Effector memory CD4-positive, alpha-beta T cell (primary cell): ENCODE data around the gene PILRB.
A peak's percentile ranks its signal among the peaks of the same experiment; 100 is the strongest.
"Not testable (repeated sequence)": the region's sequence is repeated elsewhere in the genome, so short reads cannot be mapped to it uniquely, and the experiment has no call there.

ENCODE experiments used
- DNase-seq, 3 donors: peaks; one replicate each; pipeline ENCODE4 v3.0.0-alpha.2; 2020
- H3K27ac ChIP-seq: 2 replicates; pipeline ENCODE4 v1.7.0; 2013; ENCODE audit warnings: mild to moderate bottlenecking, low read length, moderate library complexity; ENCODE audit not compliant: insufficient read depth, poor library complexity, severe bottlenecking
- H3K27me3 ChIP-seq: replicated peaks from 2 replicates; pipeline ENCODE4 v1.7.0; 2013; ENCODE audit warnings: mild to moderate bottlenecking, low read length; ENCODE audit not compliant: insufficient read depth, control insufficient read depth, poor library complexity, severe bottlenecking
- H3K36me3 ChIP-seq: 2 replicates; pipeline ENCODE4 v1.7.0; 2013; ENCODE audit warnings: mild to moderate bottlenecking, low read length, moderate library complexity; ENCODE audit not compliant: control insufficient read depth, insufficient read depth
- H3K4me1 ChIP-seq: 2 replicates; pipeline ENCODE4 v1.7.0; 2013; ENCODE audit warnings: low read length, mild to moderate bottlenecking; ENCODE audit not compliant: control insufficient read depth, insufficient read depth, poor library complexity, severe bottlenecking
- H3K4me3 ChIP-seq: 2 replicates; pipeline ENCODE4 v1.7.0; 2013; ENCODE audit warnings: low read length, low read depth, mild to moderate bottlenecking; ENCODE audit not compliant: insufficient read depth, poor library complexity, severe bottlenecking
- H3K9me3 ChIP-seq: 2 replicates; pipeline ENCODE4 v1.7.0; 2013; ENCODE audit warnings: mild to moderate bottlenecking, low read length, moderate library complexity; ENCODE audit not compliant: control insufficient read depth
- total RNA-seq, 3 donors: gene quantifications; one replicate each; lab custom pipeline; 2026; lab: John Stamatoyannopoulos, UW

Gene PILRB
- total RNA-seq: 21.1 to 24.4 (median 22.1) reads per million in 3 donors

GRCh38 chr7:100358027-100358856, at the start of gene PILRB:
PILRB (plus strand) TSS chr7:100358117; CDS start chr7:100358303, 186 bp downstream.
- H3K4me1 ChIP-seq: no peaks in the 10 kb centered on the region
- no peak within 1 kb of the TSS for H3K27ac ChIP-seq
- peaks cover 68% of the 10 kb centered on the region for H3K36me3 ChIP-seq
- no peaks in the 10 kb centered on the region for H3K9me3 ChIP-seq
- no peaks in the 10 kb centered on the region for H3K27me3 ChIP-seq
- no peak within 1 kb of the TSS for H3K4me3 ChIP-seq
- no peak for DNase-seq

- H3K9me3 ChIP-seq, H3K27me3 ChIP-seq, H3K4me3 ChIP-seq, H3K27ac ChIP-seq, H3K4me1 ChIP-seq, H3K36me3 ChIP-seq, DNase-seq: not testable (repeated sequence)
These were observed 39.6 kb upstream of the PILRB start for GRCh38 chr7:100318329-100318728.

DNA sequence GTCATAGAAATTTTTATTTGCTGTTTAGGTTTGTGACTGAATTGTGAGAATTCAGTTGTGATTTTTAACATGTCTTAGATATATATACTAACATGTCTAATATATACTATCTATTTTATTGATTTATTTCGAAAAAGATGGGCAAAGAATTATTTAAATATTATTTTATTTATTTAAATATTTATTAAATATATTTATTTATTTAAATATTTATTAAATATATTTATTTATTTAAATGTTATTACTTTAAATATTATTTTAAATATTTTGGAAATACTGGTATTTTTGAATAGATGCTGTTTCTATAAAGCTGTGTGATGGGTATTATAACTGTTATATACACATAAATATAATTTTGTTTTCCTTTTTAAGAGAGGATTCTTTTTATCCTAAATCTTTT, 36.3 kb upstream of the PILRB start:
- not testable (repeated sequence) for H3K27me3 ChIP-seq, H3K4me3 ChIP-seq, H3K36me3 ChIP-seq, DNase-seq, H3K27ac ChIP-seq, H3K9me3 ChIP-seq, H3K4me1 ChIP-seq

DNA sequence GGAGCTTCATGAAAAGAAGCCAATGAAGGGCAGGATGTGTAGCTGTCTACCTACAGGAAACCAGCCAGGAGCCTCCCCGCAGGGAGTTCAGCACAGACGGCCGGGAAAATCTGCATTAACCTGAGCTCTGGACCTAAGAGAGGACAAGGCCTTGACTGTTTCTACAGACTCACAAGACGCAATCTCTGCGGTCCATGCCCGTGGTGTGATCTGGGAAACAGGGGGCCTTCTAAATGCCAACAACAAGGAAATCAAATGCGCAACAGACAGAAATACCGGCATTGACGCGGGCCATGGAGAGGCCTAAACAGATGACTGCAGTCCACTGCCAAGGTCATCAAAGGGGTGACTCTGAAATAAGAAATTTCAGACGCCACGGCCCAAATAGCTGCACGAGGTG, 33.7 kb upstream of the PILRB start:
- not testable (repeated sequence) for H3K27ac ChIP-seq, H3K4me1 ChIP-seq, DNase-seq, H3K4me3 ChIP-seq, H3K27me3 ChIP-seq, H3K9me3 ChIP-seq, H3K36me3 ChIP-seq

DNA sequence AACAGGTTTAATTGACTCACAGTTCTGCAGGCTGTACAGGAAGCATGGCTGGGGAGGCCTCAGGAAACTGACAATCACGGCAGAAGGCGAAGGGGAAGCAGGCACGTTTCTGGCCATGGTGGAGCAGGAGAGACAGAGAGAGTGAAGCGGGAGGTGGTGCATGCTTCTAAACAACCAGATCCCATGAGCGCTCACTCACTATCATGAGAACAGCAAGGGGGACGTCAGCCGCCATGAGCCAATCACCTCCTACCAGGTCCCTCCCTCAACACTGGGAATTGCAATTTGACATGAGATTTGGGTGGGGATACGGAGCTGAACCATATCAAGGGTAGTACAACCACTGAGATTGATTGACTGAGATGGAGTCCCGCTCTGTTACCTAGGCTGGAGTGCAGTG, 32.2 kb upstream of the PILRB start:
- not testable (repeated sequence) for H3K27me3 ChIP-seq, H3K4me1 ChIP-seq, H3K9me3 ChIP-seq, H3K36me3 ChIP-seq, H3K27ac ChIP-seq, DNase-seq, H3K4me3 ChIP-seq

DNA sequence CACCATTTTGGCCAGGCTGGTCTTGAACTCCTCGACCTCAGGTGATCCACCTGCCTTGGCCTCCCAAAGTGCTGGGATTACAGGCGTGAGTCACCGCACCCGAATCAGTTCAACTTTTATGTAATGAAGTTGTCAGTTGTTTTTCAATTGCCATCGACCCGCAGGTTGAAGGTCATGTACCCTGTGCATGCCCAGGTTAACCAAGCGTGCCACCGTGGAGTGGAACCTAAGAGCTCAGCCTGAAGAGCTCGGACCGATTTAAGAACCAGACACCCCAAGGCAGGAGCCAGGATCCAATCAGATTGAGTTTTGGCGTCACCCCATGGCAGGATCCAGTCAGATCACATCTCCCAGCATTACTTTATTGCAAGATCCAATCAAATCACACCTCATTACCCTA, 31.0 kb upstream of the PILRB start:
- DNase-seq, H3K27me3 ChIP-seq, H3K36me3 ChIP-seq, H3K9me3 ChIP-seq, H3K4me1 ChIP-seq, H3K27ac ChIP-seq, H3K4me3 ChIP-seq: not testable (repeated sequence)

DNA sequence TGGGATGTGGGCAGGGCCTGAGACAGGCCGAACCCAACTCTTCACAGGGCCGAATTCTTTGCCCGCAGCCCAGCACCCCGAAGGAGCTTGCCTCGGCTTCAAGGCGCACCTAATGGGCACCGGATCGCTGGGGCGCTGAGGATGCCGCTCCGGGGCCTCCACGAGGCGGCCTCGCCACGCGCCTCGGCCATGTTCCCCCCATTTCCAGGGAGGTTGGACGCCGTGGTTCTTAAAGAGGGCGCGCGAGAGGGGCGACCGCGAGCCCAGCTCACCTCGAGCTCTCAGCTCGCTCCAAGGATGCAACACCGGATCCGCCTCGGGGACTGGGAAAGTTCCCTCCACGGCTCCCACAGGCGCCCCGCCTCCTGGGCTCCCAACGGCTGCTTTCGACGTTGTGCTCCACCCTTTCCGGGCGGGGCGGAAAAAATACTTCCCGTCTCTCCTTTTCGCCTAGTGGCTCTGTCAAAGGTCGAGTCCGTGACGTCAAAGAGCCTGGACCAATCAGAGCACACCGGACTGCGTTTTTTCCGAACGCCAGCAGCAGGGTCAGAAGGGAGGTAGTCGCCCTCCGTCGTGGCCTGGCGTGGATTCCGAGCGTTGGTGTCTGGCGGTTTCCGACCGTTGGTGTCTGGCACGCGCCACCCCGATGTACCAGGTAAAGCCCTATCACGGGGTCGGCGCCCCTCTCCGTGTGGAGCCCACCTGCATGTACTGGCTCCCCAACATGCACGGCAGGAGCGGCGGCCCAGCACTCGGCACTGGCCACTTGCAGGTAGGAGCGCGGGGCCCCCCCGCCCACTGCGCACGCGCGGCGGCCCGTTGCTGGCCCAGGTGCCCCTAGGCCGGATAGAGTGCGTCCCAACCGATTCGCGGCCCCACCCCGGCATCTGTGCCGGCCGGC, 22.1 kb upstream of the PILRB start:
- H3K36me3 ChIP-seq, H3K4me1 ChIP-seq, H3K9me3 ChIP-seq, H3K27me3 ChIP-seq: not testable (repeated sequence)
- peak overlapping the region; percentile 87 for H3K27ac ChIP-seq
- DNase-seq: peak; percentile 82 to 90 (median 89)
- peak overlapping the region; percentile 82 for H3K4me3 ChIP-seq

- H3K4me3 ChIP-seq, H3K27me3 ChIP-seq, DNase-seq, H3K9me3 ChIP-seq, H3K27ac ChIP-seq, H3K4me1 ChIP-seq, H3K36me3 ChIP-seq: not testable (repeated sequence)
These were observed 19.7 kb upstream of the PILRB start for GRCh38 chr7:100338083-100338696.

- H3K4me1 ChIP-seq, H3K9me3 ChIP-seq, H3K27me3 ChIP-seq, H3K36me3 ChIP-seq, H3K27ac ChIP-seq, DNase-seq, H3K4me3 ChIP-seq: not testable (repeated sequence)
These were observed 16.6 kb upstream of the PILRB start for GRCh38 chr7:100341286-100341685.

DNA sequence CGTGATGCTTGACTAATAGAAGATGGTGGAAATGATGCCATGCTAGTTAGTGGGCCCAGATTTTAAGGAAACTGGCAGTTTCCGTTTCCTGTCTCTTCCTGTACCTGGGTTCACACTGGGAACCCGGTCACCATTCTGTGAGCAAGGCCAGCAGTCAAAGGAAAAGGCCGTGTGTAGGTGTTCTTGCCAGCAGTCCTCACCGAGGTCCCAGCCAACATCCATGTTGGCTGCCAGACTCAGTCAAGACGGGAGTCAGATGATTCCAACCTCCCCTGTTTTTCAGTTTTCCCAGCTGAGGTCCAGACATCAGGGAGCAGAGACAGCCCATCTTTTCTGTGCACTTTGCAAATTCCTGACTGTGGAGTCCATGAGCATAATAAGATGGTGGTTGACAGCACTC, 15.2 kb upstream of the PILRB start:
- peaks cover 4% of the 10 kb centered on the region for H3K4me1 ChIP-seq
- no peaks in the 10 kb centered on the region for H3K9me3 ChIP-seq
- H3K4me3 ChIP-seq: no peak overlapping the region
- H3K27me3 ChIP-seq: no peaks in the 10 kb centered on the region
- H3K27ac ChIP-seq: no peak overlapping the region
- H3K36me3 ChIP-seq: peaks cover 22% of the 10 kb centered on the region
- no peak for DNase-seq
